HCT116 (cell line): ENCODE results near the gene UTS2B. TPM values are rescaled to one million over a fixed set of nuclear protein-coding genes. Genes with fewer than 3 reads are reported as not detected.
A peak's percentile ranks its signal among the peaks of the same experiment; 100 is the strongest.

Experiments
- ATAC-seq: fragments of 200-7000 bp; cut with Tn5 transposase; 2 replicates; pipeline ENCODE4 v1.9.1; 2020; ENCODE audit warnings: mild to moderate bottlenecking, moderate library complexity
- BruUV-seq: library from RNA; stranded (reverse); fragments of 400-500 nt; replicated peaks from 2 replicates; lab custom pipeline; 2021; lab: Mats Ljungman, UMichigan
- CTCF ChIA-PET: fragments of 300-600 bp; sonication (Branson Sonifier 250); formaldehyde crosslinking; loops from one replicate; lab custom pipeline; 2021; ENCODE audit warnings: antibody characterized with exemption; lab: Charles Lee
- POLR2A ChIA-PET: fragments of 300-600, 350-600 bp; sonication (Branson Sonifier 250); formaldehyde crosslinking; loops from one replicate; lab custom pipeline; 2021; ENCODE audit warnings: antibody characterized with exemption; lab: Charles Lee
- RAD21 ChIA-PET, 2 experiments: fragments of 300-600 bp; sonication (Branson Sonifier 250); formaldehyde crosslinking; loops; one replicate each; lab custom pipeline; 2023; ENCODE audit warnings: low total read pairs in 2 of 2; ENCODE audit not compliant: uncharacterized antibody in 2 of 2, unreplicated experiment in 2 of 2, low non-redundant PET in 1 of 2; lab: Charles Lee
- DNase-seq: peaks from one replicate; pipeline ENCODE4 v3.0.0-alpha.2; 2010; ENCODE audit warnings: low read depth, low spot score
- H2AFZ ChIP-seq: fragments of 200-600 bp; shearing (Covaris generic), sonication (generic); 2 replicates; pipeline ENCODE4 v1.6.1; 2017; ENCODE audit warnings: low read depth, mixed run types, mixed read lengths, antibody characterized with exemption, low read length; ENCODE audit not compliant: poor library complexity, severe bottlenecking
- H3K27ac ChIP-seq: 2 replicates; pipeline ENCODE4 v1.5.1; 2012; ENCODE audit warnings: low read depth, low read length
- H3K27me3 ChIP-seq: fragments of 200-600 bp; sonication (generic); 2 replicates; pipeline ENCODE4 v1.6.1; 2016; ENCODE audit warnings: mixed run types, low read length, mixed read lengths; ENCODE audit not compliant: insufficient read depth
- H3K36me3 ChIP-seq, 2 experiments: fragments of 200-500 bp in 1 of 2; fragments of 200-600 bp in 1 of 2; sonication (Bioruptor generic) in 1 of 2; sonication (generic) in 1 of 2; 2 replicates each; pipeline versions ENCODE4 v1.5.1 to v1.6.1; 2014 to 2016; ENCODE audit warnings: low read length in 2 of 2, inconsistent platforms in 1 of 2, mixed read lengths in 1 of 2, mixed run types in 1 of 2; ENCODE audit not compliant: insufficient read depth in 2 of 2, control insufficient read depth in 1 of 2
- H3K4me1 ChIP-seq, 2 experiments: fragments of 200-600 bp in 1 of 2; sonication (generic) in 1 of 2; 2 replicates each; pipeline versions ENCODE4 v1.5.1 to v1.6.1; 2012 to 2017; ENCODE audit warnings: low read length in 2 of 2, inconsistent platforms in 1 of 2, mild to moderate bottlenecking in 1 of 2, mixed read lengths in 1 of 2, mixed run types in 1 of 2, moderate library complexity in 1 of 2; ENCODE audit not compliant: insufficient read depth in 2 of 2, control insufficient read depth in 1 of 2
- H3K4me2 ChIP-seq: fragments of 200-600 bp; sonication (generic); 2 replicates; pipeline ENCODE4 v1.6.1; 2017; ENCODE audit warnings: mixed run types, low read length, mixed read lengths
- H3K4me3 ChIP-seq, 2 experiments: fragments of 200-600 bp in 1 of 2; sonication (generic) in 1 of 2; replicated peaks in 1 of 2; 2 replicates each; pipeline ENCODE4 v1.5.1; 2011 to 2016; ENCODE audit warnings: low read length in 2 of 2, control low read depth in 1 of 2, low read depth in 1 of 2, mild to moderate bottlenecking in 1 of 2, mixed read lengths in 1 of 2, mixed run types in 1 of 2
- H3K79me2 ChIP-seq: fragments of 200-600 bp; sonication (generic); 2 replicates; pipeline ENCODE4 v1.6.1; 2017; ENCODE audit warnings: mild to moderate bottlenecking, mixed run types, low read length, moderate library complexity, mixed read lengths; ENCODE audit not compliant: insufficient read depth
- H3K9ac ChIP-seq: fragments of 200-600 bp; sonication (generic); 2 replicates; pipeline ENCODE4 v1.6.1; 2016; ENCODE audit warnings: low read length, mixed read lengths
- H3K9me2 ChIP-seq: fragments of 200-600 bp; sonication (generic), shearing (Covaris generic); 2 replicates; pipeline ENCODE4 v1.6.1; 2017; ENCODE audit warnings: mixed run types, mild to moderate bottlenecking, moderate library complexity; ENCODE audit not compliant: insufficient read depth
- H3K9me3 ChIP-seq, 2 experiments: fragments of 200-500 bp in 1 of 2; fragments of 200-600 bp in 1 of 2; sonication (Bioruptor generic) in 1 of 2; sonication (generic) in 1 of 2; 2 replicates each; pipeline ENCODE4 v1.6.1; 2014 to 2017; ENCODE audit warnings: low read length in 2 of 2, mixed read lengths in 2 of 2, inconsistent platforms in 1 of 2, low read depth in 1 of 2, mild to moderate bottlenecking in 1 of 2, mixed run types in 1 of 2, moderate library complexity in 1 of 2; ENCODE audit not compliant: control insufficient read depth in 1 of 2, insufficient read depth in 1 of 2
- H4K20me1 ChIP-seq: fragments of 200-600 bp; sonication (generic), shearing (Covaris generic); 2 replicates; pipeline ENCODE4 v1.6.1; 2017; ENCODE audit warnings: mixed run types, mild to moderate bottlenecking, moderate library complexity; ENCODE audit not compliant: insufficient read depth
- CEBPB ChIP-seq: IDR thresholded peaks from 2 replicates; pipeline ENCODE4 v1.6.1; 2012; ENCODE audit warnings: low read depth
- CTCF ChIP-seq, 3 experiments: fragments of 200-600 bp in 1 of 3; sonication (generic) in 1 of 3; IDR thresholded peaks in 2 of 3; conservative IDR thresholded peaks in 1 of 3; 2 replicates each; pipeline ENCODE4 v1.5.1; 2012 to 2017; ENCODE audit warnings: low read depth in 2 of 3, low read length in 2 of 3, antibody characterized with exemption in 1 of 3, borderline replicate concordance in 1 of 3, control low read depth in 1 of 3, mild to moderate bottlenecking in 1 of 3, mixed read lengths in 1 of 3, mixed run types in 1 of 3, moderate library complexity in 1 of 3; ENCODE audit not compliant: insufficient read depth in 1 of 3
- FOSL1 ChIP-seq: IDR thresholded peaks from 2 replicates; pipeline ENCODE4 v1.6.1; 2012; ENCODE audit warnings: low read depth
- MAX ChIP-seq: IDR thresholded peaks from 2 replicates; pipeline ENCODE4 v1.6.1; 2012
- RAD21 ChIP-seq: IDR thresholded peaks from 2 replicates; pipeline ENCODE4 v1.6.1; 2012; ENCODE audit warnings: low read depth, mild to moderate bottlenecking
- REST ChIP-seq: IDR thresholded peaks from 2 replicates; pipeline ENCODE4 v1.6.1; 2012; ENCODE audit warnings: low read depth
- SP1 ChIP-seq: IDR thresholded peaks from 2 replicates; pipeline ENCODE4 v1.6.1; 2012; ENCODE audit warnings: low read depth
- TCF7L2 ChIP-seq: IDR thresholded peaks from 2 replicates; pipeline ENCODE4 v1.7.0; 2011; ENCODE audit warnings: borderline replicate concordance, inconsistent platforms; ENCODE audit not compliant: insufficient read depth, insufficient read length; ENCODE audit errors: extremely low read depth
- intact Hi-C: fragments of 100-400 bp; cut with micrococcal nuclease; formaldehyde crosslinking; loops from 2 replicates; pipeline ENCODE4 v1.10.0; 2022
- total RNA-seq: library from RNA; stranded (reverse); gene quantifications from one replicate; pipeline ENCODE4 v1.2.1, GENCODE V29; 2021; ENCODE audit not compliant: unreplicated experiment

The UTS2B gene
- total RNA-seq, 1 experiment from 2014 or later: 0.59 TPM

- H3K9ac ChIP-seq: peak overlapping the region; percentile 36
- BruUV-seq: no TSS peak
- peaks cover 2 to 9% of the 10 kb centered on the region in 2 experiments; a peak in 2 of 4 replicates for H3K36me3 ChIP-seq
- H3K27me3 ChIP-seq: no peaks in the 10 kb centered on the region
- ChIA-PET CTCF (no interaction called here), POLR2A (no interaction called here), RAD21 (no interaction called here)
- peak; percentile 83 for ATAC-seq
- intact Hi-C loops: no loop called here
- DNase-seq: peak; percentile 42
- TF ChIP-seq CEBPB: peak; percentile 10; the same call in 1 of the 2 replicates
- no peak for TF ChIP-seq TCF7L2
- TF ChIP-seq CTCF (IDR thresholded peaks at IDR 0.05 in 2 of 3, conservative IDR thresholded peaks at IDR 0.05 in 1 of 3; ENCODE audit: borderline replicate concordance in 1 of 3, insufficient read depth in 1 of 3, low read depth in 2 of 3, low read length in 2 of 3): no peak
- 0 out of 2 replicates have a peak, but pooled peaks have one; percentile 9 for TF ChIP-seq RAD21
- TF ChIP-seq FOSL1: peak; percentile 43; the same call in 1 of the 2 replicates
- TF ChIP-seq REST: no peak
- TF ChIP-seq SP1: peak; percentile 54
- 0 out of 2 replicates have a peak, but pooled peaks have one; percentile 6 for TF ChIP-seq MAX
- TF ChIP-seq, all 23 proteins: peak for 5
- no peak overlapping the region for H2AFZ ChIP-seq
- peak overlapping the region in 1 of 2 experiments; percentile 21; a peak in 2 of 4 replicates for H3K4me3 ChIP-seq
- peaks cover 50 to 68% of the 10 kb centered on the region in 2 experiments for H3K4me1 ChIP-seq
- H3K9me3 ChIP-seq: no peaks in the 10 kb centered on the region
- peak overlapping the region; percentile 74 for H3K27ac ChIP-seq
- H3K4me2 ChIP-seq: peak overlapping the region; percentile 59
- no peaks in the 10 kb centered on the region for H4K20me1 ChIP-seq
- peaks cover 47% of the 10 kb centered on the region for H3K79me2 ChIP-seq
- H3K9me2 ChIP-seq: no peaks in the 10 kb centered on the region
Measured at GRCh38 chr3:191356631-191357439, 26.5 kb upstream of the UTS2B start.
